GM10266 (cell line): ENCODE measurements around the gene ARMC2.
A peak's percentile ranks its signal among the peaks of the same experiment; 100 is the strongest.

Source experiments
- DNase-seq: peaks from one replicate; pipeline ENCODE4 v3.0.0; 2012; ENCODE audit errors: extremely low spot score
- TF ChIP-seq, protein P1 (sequence below): IDR thresholded peaks from 2 replicates; pipeline ENCODE4 v1.5.1; 2012; ENCODE audit warnings: mild to moderate bottlenecking, low read depth; ENCODE audit not compliant: control insufficient read depth, insufficient read depth; ENCODE audit errors: missing control alignments

The ARMC2 gene, protein sequence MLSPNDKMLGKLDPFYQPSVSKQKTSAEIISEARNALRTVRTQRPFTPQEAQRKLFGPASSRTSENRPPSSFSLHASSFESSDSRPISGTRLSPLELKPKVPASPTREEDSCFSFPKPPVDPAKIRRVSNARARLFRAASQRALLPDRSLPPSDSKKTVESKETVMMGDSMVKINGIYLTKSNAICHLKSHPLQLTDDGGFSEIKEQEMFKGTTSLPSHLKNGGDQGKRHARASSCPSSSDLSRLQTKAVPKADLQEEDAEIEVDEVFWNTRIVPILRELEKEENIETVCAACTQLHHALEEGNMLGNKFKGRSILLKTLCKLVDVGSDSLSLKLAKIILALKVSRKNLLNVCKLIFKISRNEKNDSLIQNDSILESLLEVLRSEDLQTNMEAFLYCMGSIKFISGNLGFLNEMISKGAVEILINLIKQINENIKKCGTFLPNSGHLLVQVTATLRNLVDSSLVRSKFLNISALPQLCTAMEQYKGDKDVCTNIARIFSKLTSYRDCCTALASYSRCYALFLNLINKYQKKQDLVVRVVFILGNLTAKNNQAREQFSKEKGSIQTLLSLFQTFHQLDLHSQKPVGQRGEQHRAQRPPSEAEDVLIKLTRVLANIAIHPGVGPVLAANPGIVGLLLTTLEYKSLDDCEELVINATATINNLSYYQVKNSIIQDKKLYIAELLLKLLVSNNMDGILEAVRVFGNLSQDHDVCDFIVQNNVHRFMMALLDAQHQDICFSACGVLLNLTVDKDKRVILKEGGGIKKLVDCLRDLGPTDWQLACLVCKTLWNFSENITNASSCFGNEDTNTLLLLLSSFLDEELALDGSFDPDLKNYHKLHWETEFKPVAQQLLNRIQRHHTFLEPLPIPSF

DNA sequence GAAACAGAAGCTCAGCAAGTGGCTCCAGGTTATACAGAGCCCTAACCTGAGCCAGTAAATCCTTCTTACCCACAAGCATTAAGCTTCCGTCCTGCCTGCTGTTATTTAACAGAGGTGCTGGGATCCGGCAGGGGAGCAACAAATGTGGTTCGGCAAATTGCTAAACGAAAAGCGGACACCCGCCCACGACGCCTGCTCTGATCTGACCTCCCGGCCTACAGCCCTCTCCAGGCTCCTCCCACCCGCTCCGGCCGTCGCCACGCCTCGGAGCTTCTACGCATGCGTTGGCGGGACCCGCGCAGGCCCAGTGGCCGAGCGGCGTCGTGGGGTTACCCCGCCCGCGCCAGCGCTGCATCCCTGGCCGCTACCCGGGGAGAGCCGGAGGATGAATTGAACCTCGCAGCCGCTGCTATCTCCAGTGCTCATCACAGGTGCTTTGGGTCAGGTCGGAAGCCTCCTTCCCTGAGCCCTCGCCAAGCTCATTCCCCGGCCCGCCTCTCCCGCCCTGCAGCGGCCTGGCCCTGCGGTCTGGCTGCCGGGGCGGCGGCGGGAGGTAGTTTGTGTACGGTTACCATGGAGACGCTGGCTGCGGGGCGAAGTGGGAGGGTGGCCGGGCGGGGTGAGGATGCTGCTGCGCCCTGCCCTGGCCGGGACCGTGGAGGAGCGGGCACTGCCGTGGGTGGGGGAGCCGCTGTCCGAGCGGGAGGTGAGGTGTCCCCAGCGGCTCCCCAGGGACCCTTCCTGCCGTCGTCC, at the start of gene ARMC2:
TSS of gene ARMC2 (plus strand) at position 307 of the 753 bp plus-strand sequence. CDS start 5,846 bp downstream, outside the sequence.
- TF ChIP-seq, protein P1, sequence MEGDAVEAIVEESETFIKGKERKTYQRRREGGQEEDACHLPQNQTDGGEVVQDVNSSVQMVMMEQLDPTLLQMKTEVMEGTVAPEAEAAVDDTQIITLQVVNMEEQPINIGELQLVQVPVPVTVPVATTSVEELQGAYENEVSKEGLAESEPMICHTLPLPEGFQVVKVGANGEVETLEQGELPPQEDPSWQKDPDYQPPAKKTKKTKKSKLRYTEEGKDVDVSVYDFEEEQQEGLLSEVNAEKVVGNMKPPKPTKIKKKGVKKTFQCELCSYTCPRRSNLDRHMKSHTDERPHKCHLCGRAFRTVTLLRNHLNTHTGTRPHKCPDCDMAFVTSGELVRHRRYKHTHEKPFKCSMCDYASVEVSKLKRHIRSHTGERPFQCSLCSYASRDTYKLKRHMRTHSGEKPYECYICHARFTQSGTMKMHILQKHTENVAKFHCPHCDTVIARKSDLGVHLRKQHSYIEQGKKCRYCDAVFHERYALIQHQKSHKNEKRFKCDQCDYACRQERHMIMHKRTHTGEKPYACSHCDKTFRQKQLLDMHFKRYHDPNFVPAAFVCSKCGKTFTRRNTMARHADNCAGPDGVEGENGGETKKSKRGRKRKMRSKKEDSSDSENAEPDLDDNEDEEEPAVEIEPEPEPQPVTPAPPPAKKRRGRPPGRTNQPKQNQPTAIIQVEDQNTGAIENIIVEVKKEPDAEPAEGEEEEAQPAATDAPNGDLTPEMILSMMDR: no peak
- peak; percentile 92 for DNase-seq

DNA sequence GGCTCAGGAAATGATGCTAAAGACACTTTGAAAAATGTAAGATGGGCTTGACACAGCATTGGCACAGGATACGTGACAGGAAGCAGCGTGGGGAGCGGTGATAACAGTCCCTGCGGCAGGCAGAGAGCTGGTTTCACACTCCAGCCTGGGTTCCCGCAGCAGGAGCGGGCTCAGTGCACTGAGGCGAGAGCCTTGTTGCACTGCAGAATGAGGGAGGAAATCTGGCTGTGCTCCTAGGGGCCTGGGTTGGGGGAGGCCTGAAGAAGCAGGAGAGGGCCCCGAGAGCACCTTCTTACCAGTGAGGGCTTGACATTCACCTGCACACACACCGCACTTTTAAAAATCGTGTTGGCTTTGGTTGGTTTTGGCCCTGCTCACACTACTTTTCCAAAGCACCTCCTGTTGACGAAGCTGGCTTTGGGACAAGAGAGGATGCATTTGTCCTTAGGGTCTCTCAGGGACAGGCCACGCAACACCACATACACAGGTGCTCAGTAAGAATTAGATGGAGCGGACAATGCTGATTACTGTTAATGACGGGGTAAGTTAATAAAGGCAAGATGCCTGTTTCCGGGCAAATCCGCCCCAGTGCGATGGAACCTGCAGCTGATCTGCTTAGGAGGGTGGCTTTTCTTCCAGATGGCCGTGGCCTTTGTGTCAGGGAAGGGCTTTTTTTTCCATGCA, 49.4 kb upstream of the ARMC2 start:
- no peak for DNase-seq
- TF ChIP-seq, protein P1: no peak

DNA sequence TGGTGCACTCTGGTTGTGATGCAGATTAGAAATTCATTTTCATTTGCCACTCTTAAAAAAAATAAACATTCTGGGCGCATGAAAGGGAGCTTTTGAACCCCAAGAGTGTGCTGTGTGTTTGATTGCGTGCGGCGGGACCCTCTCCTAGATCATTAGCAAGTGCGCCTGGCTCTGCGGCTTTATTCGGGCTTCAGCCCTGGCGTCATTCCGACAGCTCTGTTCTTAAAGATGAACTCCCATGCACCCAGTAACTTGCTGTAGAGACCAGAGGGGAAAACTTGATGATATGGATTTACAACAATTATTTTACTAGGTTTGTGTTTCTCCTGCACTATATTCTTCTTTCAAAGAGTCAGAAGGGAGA, 48.9 kb upstream of the ARMC2 start:
- no peak for DNase-seq
- TF ChIP-seq, protein P1: no peak

DNA sequence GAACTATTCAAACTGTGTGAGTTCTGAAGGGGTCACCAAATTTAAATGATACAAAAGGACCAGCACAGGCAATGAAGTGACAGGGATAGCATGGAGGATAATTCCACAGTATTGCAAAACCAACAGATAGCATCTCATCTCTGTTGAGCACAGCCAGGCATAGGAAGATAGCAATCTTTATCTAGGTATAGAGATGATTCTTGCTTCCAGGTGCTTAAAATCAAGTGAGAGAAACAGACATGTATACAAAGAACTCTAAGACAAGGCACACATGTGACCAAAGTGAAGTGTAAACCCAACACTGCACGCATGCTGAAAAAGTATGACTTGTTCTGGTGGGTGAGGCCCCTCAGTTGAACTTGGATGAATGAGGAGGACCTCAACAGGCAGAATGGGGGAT, 48.4 kb upstream of the ARMC2 start:
- TF ChIP-seq, protein P1: no peak
- DNase-seq: no peak

DNA sequence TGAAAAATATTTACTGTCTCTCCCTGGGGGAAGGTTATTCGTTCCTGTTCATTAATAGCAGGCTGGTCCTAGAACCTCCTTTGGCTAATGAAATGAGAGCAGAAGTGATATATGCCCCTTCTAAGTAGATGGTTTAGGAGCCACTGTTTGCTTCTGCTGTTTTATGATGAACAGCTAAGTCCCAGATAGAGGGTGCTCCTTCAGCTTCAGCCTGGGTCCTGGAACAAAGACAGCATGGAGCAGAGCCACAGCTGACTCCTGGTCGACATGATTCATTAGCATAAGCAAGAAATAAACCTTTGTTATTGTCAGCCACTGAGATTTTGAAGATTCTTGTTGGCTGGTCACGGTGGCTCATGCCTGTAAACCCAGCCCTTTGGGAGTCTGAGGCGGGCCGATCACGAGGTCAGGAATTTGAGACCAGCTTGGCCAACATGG, 47.8 kb upstream of the ARMC2 start:
- TF ChIP-seq, protein P1: no peak
- DNase-seq: no peak

DNA sequence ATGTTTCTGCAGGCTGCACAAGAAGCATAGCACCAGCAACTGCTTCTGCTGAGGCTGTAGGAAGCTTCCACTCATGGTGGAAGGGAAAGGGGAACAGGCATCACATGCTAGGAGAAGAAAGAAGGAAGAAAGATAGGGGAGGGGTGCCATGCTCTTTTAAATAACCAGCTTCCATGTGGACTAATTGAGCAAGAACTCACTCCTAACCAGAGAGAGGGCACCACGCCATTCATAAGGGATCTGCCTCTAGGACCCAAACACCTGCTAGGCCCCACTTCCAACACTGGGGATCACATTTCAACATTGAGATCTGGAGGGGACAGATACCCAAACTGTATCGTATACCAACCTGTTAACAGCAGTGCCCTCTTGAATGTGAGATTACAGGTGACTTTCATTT, 46.9 kb upstream of the ARMC2 start:
- TF ChIP-seq, protein P1: no peak
- DNase-seq: no peak
